ENCODE results near the gene SLC6A6.
A peak's percentile ranks its signal among the peaks of the same experiment; 100 is the strongest.

The SLC6A6 gene

GRCh38 chr3:14372587-14372986 is 29.8 kb upstream of the SLC6A6 start:
- DNase-seq (ENCODE audit: low spot score), result no peak

GRCh38 chr3:14373753-14374376 is 28.5 kb upstream of the SLC6A6 start:
- DNase-seq (ENCODE audit: low spot score), result no peak

- no peak for DNase-seq (ENCODE audit: low spot score)
Observed at GRCh38 chr3:14374444-14374883, 27.9 kb upstream of the SLC6A6 start.

- DNase-seq (ENCODE audit: low spot score), result no peak
Observed at GRCh38 chr3:14375192-14375591, 27.2 kb upstream of the SLC6A6 start.

- no peak for DNase-seq (ENCODE audit: low spot score)
Observed at GRCh38 chr3:14376348-14377043, 25.9 kb upstream of the SLC6A6 start.

- DNase-seq (ENCODE audit: low spot score), result no peak
Observed at GRCh38 chr3:14377044-14377837, 25.2 kb upstream of the SLC6A6 start.

GRCh38 chr3:14377838-14378169 is 24.6 kb upstream of the SLC6A6 start:
- no peak for DNase-seq (ENCODE audit: low spot score)

- no peak for DNase-seq (ENCODE audit: low spot score)
Observed at GRCh38 chr3:14378415-14378814, 24.0 kb upstream of the SLC6A6 start.

- DNase-seq (ENCODE audit: low spot score), result no peak
Observed at GRCh38 chr3:14379843-14380242, 22.6 kb upstream of the SLC6A6 start.

- no peak for DNase-seq (ENCODE audit: low spot score)
Observed at GRCh38 chr3:14386254-14386653, 16.2 kb upstream of the SLC6A6 start.

- no peak for DNase-seq (ENCODE audit: low spot score)
Observed at GRCh38 chr3:14388201-14388600, 14.2 kb upstream of the SLC6A6 start.

- no peak for DNase-seq (ENCODE audit: low spot score)
Observed at GRCh38 chr3:14389166-14389606, 13.2 kb upstream of the SLC6A6 start.

- no peak for DNase-seq (ENCODE audit: low spot score)
Observed at GRCh38 chr3:14389716-14390115, 12.7 kb upstream of the SLC6A6 start.

- peak; percentile 86 for DNase-seq (ENCODE audit: low spot score)
Observed at GRCh38 chr3:14391033-14391432, 11.4 kb upstream of the SLC6A6 start.

- DNase-seq (ENCODE audit: low spot score), result no peak
Observed at GRCh38 chr3:14392231-14392630, 10.2 kb upstream of the SLC6A6 start.

GRCh38 chr3:14392803-14393319 is 9.5 kb upstream of the SLC6A6 start:
- no peak for DNase-seq (ENCODE audit: low spot score)

- no peak for DNase-seq (ENCODE audit: low spot score)
Observed at GRCh38 chr3:14393440-14394106, 8.8 kb upstream of the SLC6A6 start.

- no peak for DNase-seq (ENCODE audit: low spot score)
Observed at GRCh38 chr3:14396031-14396692, 6.2 kb upstream of the SLC6A6 start.

GRCh38 chr3:14397046-14397445 is 5.4 kb upstream of the SLC6A6 start:
- no peak for DNase-seq (ENCODE audit: low spot score)

GRCh38 chr3:14397531-14397930 is 4.9 kb upstream of the SLC6A6 start:
- no peak for DNase-seq (ENCODE audit: low spot score)

- DNase-seq (ENCODE audit: low spot score), result no peak
Observed at GRCh38 chr3:14397940-14398796, 4.2 kb upstream of the SLC6A6 start.

All from HuH-7.5 (cell line).